Measurements from ENCODE around the gene YY1.
A peak's percentile ranks its signal among the peaks of the same experiment; 100 is the strongest.
"Not testable (repeated sequence)": the region's sequence is repeated elsewhere in the genome, so short reads cannot be mapped to it uniquely, and the experiment has no call there.

The YY1 gene

GRCh38 chr14:100285021-100285912, 46.3 kb downstream of the YY1 start:
- peak; percentile 82 for DNase-seq

- no peak for DNase-seq
These were observed 47.0 kb downstream of the YY1 start for GRCh38 chr14:100285913-100286400.

GRCh38 chr14:100286484-100287191, 47.7 kb downstream of the YY1 start:
- DNase-seq, result no peak

GRCh38 chr14:100287202-100287997, 48.5 kb downstream of the YY1 start:
- no peak for DNase-seq

GRCh38 chr14:100287998-100288295, 49.0 kb downstream of the YY1 start:
- not testable (repeated sequence) for DNase-seq

- DNase-seq, result no peak
These were observed 49.6 kb downstream of the YY1 start for GRCh38 chr14:100288382-100289185.

GRCh38 chr14:100289916-100290606, 51.1 kb downstream of the YY1 start:
- no peak for DNase-seq

GRCh38 chr14:100290607-100291304, 51.8 kb downstream of the YY1 start:
- DNase-seq, result no peak

- DNase-seq, result no peak
These were observed 52.5 kb downstream of the YY1 start for GRCh38 chr14:100291305-100292075.

- DNase-seq, result no peak
These were observed 53.4 kb downstream of the YY1 start for GRCh38 chr14:100292301-100292775.

- no peak for DNase-seq
These were observed 54.0 kb downstream of the YY1 start for GRCh38 chr14:100292776-100293461.

GRCh38 chr14:100293497-100294212, 54.7 kb downstream of the YY1 start:
- DNase-seq, result no peak

- DNase-seq, result no peak
These were observed 55.4 kb downstream of the YY1 start for GRCh38 chr14:100294213-100294962.

- DNase-seq, result no peak
These were observed 56.0 kb downstream of the YY1 start for GRCh38 chr14:100294963-100295330.

GRCh38 chr14:100295376-100296105, 56.6 kb downstream of the YY1 start:
- no peak for DNase-seq

GRCh38 chr14:100296106-100296651, 57.2 kb downstream of the YY1 start:
- no peak for DNase-seq

- DNase-seq, result not testable (repeated sequence)
These were observed 57.8 kb downstream of the YY1 start for GRCh38 chr14:100296729-100297128.

Measured in activated naive CD4-positive, alpha-beta T cell treated with anti-CD3 and anti-CD28 coated beads, Interleukin-2, amount 50 U/mL, for 16 hours (primary cell).